ENCODE measurements around the gene MAD1L1. TPM values are rescaled to one million over a fixed set of nuclear protein-coding genes. Genes with fewer than 3 reads are reported as not detected.

MAD1L1 gene
- total and polyA plus RNA-seq, 2 of the 8 experiments (the other 6 are each of a cell fraction or from before 2014, with no cell fraction given): 40.4 to 44.6 TPM

GRCh38 chr7:2055956-2056355 lies 176.8 kb downstream of the MAD1L1 start:
- no peak for TF ChIP-seq FOSL1 (IDR thresholded peaks at IDR 0.05; ENCODE audit: insufficient read depth, low read depth, low read length)
- no peak for TF ChIP-seq E2F6 (IDR thresholded peaks at IDR 0.05)
- no peak for TF ChIP-seq TBP (IDR thresholded peaks at IDR 0.05; ENCODE audit: low read depth, low read length)
- no peak for TF ChIP-seq SP4 (IDR thresholded peaks at IDR 0.05; ENCODE audit: low read length)
- TF ChIP-seq SIN3A (conservative IDR thresholded peaks at IDR 0.05 in 1 of 2, IDR thresholded peaks at IDR 0.05 in 1 of 2; ENCODE audit: low read depth in 1 of 2, low read length in 2 of 2): no peak
- no peak for TF ChIP-seq CHD1 (IDR thresholded peaks at IDR 0.05; ENCODE audit: low read depth, low read length)
- Histone ChIP-seq H3K23ac (ENCODE audit: insufficient read length) (no peak overlapping the region), H3K56ac (replicated peaks; ENCODE audit: insufficient read length, low read depth, low read length) (no peak overlapping the region), H3K27ac (ENCODE audit: low read depth, low read length) (no peak overlapping the region), H3K4ac (replicated peaks; ENCODE audit: insufficient read length, low read depth, low read length) (no peak overlapping the region), H3K79me2 (ENCODE audit: control insufficient read depth in 1 of 2, insufficient read depth in 2 of 2, low read length in 2 of 2) (no peaks in the 10 kb centered on the region; a peak in 1 of 4 replicates), H3K9me3 (ENCODE audit: insufficient read depth in 2 of 2, low read depth in 1 of 2, low read length in 1 of 2) (peaks cover 15 to 17% of the 10 kb centered on the region in 2 experiments), H2AFZ (ENCODE audit: low read length) (no peak overlapping the region), H3K18ac (ENCODE audit: extremely low read depth, low read length) (no peak overlapping the region), H2BK5ac (ENCODE audit: low read depth, low read length) (no peak overlapping the region), H4K91ac (replicated peaks; ENCODE audit: insufficient read length, low read length) (no peak overlapping the region), H3K4me3 (ENCODE audit: extremely low read depth in 1 of 4, insufficient read depth in 2 of 4, low read depth in 3 of 4, low read length in 4 of 4) (no peak overlapping the region), H3K79me1 (ENCODE audit: low read depth, low read length) (peaks cover 2% of the 10 kb centered on the region), H3K36me3 (ENCODE audit: control insufficient read depth in 2 of 4, insufficient read depth in 4 of 4, low read length in 3 of 4) (peaks cover 0 to 11% (median 4%) of the 10 kb centered on the region in 4 experiments; a peak in 4 of 8 replicates), H2BK12ac (ENCODE audit: low read depth, low read length) (no peak overlapping the region), H2AK5ac (ENCODE audit: low read depth, low read length) (no peak overlapping the region), H2BK20ac (ENCODE audit: low read length) (no peak overlapping the region), H2BK120ac (replicated peaks; ENCODE audit: low read depth, low read length) (no peak overlapping the region), H3K9ac (replicated peaks in 1 of 4; ENCODE audit: extremely low read depth in 1 of 4, low read depth in 3 of 4, low read length in 3 of 4) (no peak overlapping the region), H4K20me1 (replicated peaks in 1 of 2; ENCODE audit: control insufficient read depth in 1 of 2, insufficient read depth in 2 of 2, low read length in 2 of 2) (peaks cover 0 to 4% of the 10 kb centered on the region in 2 experiments), H3K23me2 (ENCODE audit: low read depth, low read length) (no peaks in the 10 kb centered on the region), H3K4me1 (replicated peaks in 1 of 4; ENCODE audit: control insufficient read depth in 3 of 4, insufficient read depth in 4 of 4, low read length in 3 of 4) (peaks cover 0 to 8% (median 2%) of the 10 kb centered on the region in 4 experiments; a peak in 3 of 7 replicates), H2BK15ac (ENCODE audit: low read length) (no peak overlapping the region), H4K5ac (ENCODE audit: insufficient read length, low read depth, low read length) (no peak overlapping the region), H4K8ac (ENCODE audit: extremely low read depth, insufficient read depth, low read length) (no peak overlapping the region), H3K27me3 (replicated peaks in 1 of 4; ENCODE audit: control insufficient read depth in 3 of 4, extremely low read depth in 1 of 4, insufficient read depth in 3 of 4, low read length in 3 of 4) (no peaks in the 10 kb centered on the region), H3K4me2 (ENCODE audit: insufficient read depth in 1 of 2, low read depth in 2 of 2, low read length in 2 of 2) (no peak overlapping the region), H3K14ac (ENCODE audit: insufficient read length) (no peak overlapping the region)
- POLR2A ChIA-PET (ENCODE audit: partially characterized antibody): interaction anchor here (0.6 kb wide), 1 partner anchor 263 kb away, joined by 3 read pairs; no protein-coding TSS in a partner anchor
- 83% methylated on average over 9 of the region's 11 CpGs; no CpG with 5 or more reads in 1 of the 2 experiments for WGBS, 2 experiments (ENCODE audit: extremely low coverage in 1 of 2, insufficient coverage in 1 of 2, insufficient read length in 1 of 2, insufficient replicate concordance in 2 of 2, low coverage in 1 of 2, low lambda C conversion rate in 2 of 2, missing lambda C conversion rate in 1 of 2)
- FAIRE-seq: no peak
- no peak for DNase-seq (ENCODE audit: low read depth in 1 of 2, low spot score in 2 of 2)
- CTCF ChIA-PET (ENCODE audit: partially characterized antibody): interaction anchor here (0.7 to 1.3 kb wide), 2 partner anchors 15 to 146 kb away, joined by 3 to 6 read pairs; no protein-coding TSS in a partner anchor
